Suppressor macrophage treated with lipopolysaccharide for 1 hour (primary cell): ENCODE data around the gene RPS6KA1.
"Not testable (repeated sequence)": the region's sequence is repeated elsewhere in the genome, so short reads cannot be mapped to it uniquely, and the experiment has no call there.

Source experiments
- DNase-seq, 3 donors: peaks; one replicate each; pipeline ENCODE4 v3.0.0-alpha.2; 2020 to 2022

Gene RPS6KA1

GRCh38 chr1:26556111-26556510 lies 26.6 kb downstream of the RPS6KA1 start:
- peak; percentile 32 to 45 (median 38) for DNase-seq

GRCh38 chr1:26557008-26557407 lies 27.4 kb downstream of the RPS6KA1 start:
- no peak for DNase-seq

GRCh38 chr1:26558685-26559048 lies 29.1 kb downstream of the RPS6KA1 start:
- DNase-seq, result no peak

- no peak for DNase-seq
Observed at GRCh38 chr1:26560403-26560780, 30.8 kb downstream of the RPS6KA1 start.

GRCh38 chr1:26570287-26570686 lies 40.7 kb downstream of the RPS6KA1 start:
- DNase-seq, result no peak

- no peak for DNase-seq
Observed at GRCh38 chr1:26571381-26571780, 41.8 kb downstream of the RPS6KA1 start.

- peak; percentile 79 to 87 (median 81) for DNase-seq
Observed at GRCh38 chr1:26574018-26574417, 44.5 kb downstream of the RPS6KA1 start.

GRCh38 chr1:26574719-26575251 lies 45.2 kb downstream of the RPS6KA1 start:
- peak; percentile 90 to 92 (median 91) for DNase-seq

GRCh38 chr1:26575348-26575747 lies 45.8 kb downstream of the RPS6KA1 start:
- no peak for DNase-seq

- DNase-seq, result no peak
Observed at GRCh38 chr1:26578167-26578566, 48.6 kb downstream of the RPS6KA1 start.

GRCh38 chr1:26579681-26580111 lies 50.1 kb downstream of the RPS6KA1 start:
- peak; percentile 73 to 90 (median 81) for DNase-seq

- peak in 1 of 3 donors; percentile 71 for DNase-seq
Observed at GRCh38 chr1:26580116-26580515, 50.6 kb downstream of the RPS6KA1 start.

- DNase-seq, result peak in 2 of 3 donors; percentile 66 to 69
Observed at GRCh38 chr1:26581287-26581651, 51.7 kb downstream of the RPS6KA1 start.

GRCh38 chr1:26582053-26582835 lies 52.7 kb downstream of the RPS6KA1 start:
- peak; percentile 43 to 49 (median 45) for DNase-seq

GRCh38 chr1:26582836-26583460 lies 53.4 kb downstream of the RPS6KA1 start:
- DNase-seq, result peak; percentile 97 to 98 (median 98)

GRCh38 chr1:26583646-26584485 lies 54.3 kb downstream of the RPS6KA1 start:
- peak; percentile 88 to 89 (median 89) for DNase-seq

GRCh38 chr1:26584588-26584987 lies 55.0 kb downstream of the RPS6KA1 start:
- DNase-seq, result not testable (repeated sequence)

GRCh38 chr1:26585471-26585870 lies 55.9 kb downstream of the RPS6KA1 start:
- peak in 2 of 3 donors; percentile 51 to 59 for DNase-seq

- no peak for DNase-seq
Observed at GRCh38 chr1:26593385-26593784, 63.8 kb downstream of the RPS6KA1 start.

GRCh38 chr1:26594593-26594992 lies 65.0 kb downstream of the RPS6KA1 start:
- not testable (repeated sequence) for DNase-seq

GRCh38 chr1:26597629-26598039 lies 68.1 kb downstream of the RPS6KA1 start:
- DNase-seq, result peak; percentile 64 to 85 (median 81)

GRCh38 chr1:26598890-26599289 lies 69.3 kb downstream of the RPS6KA1 start:
- peak; percentile 58 to 63 (median 60) for DNase-seq

GRCh38 chr1:26602378-26602959 lies 72.9 kb downstream of the RPS6KA1 start:
- peak; percentile 75 to 86 (median 75) for DNase-seq
